GM18498 (cell line): Measurements from ENCODE around the gene APH1A.
A peak's percentile ranks its signal among the peaks of the same experiment; 100 is the strongest.
"Not testable (repeated sequence)": the region's sequence is repeated elsewhere in the genome, so short reads cannot be mapped to it uniquely, and the experiment has no call there.

ENCODE experiments used
- ATAC-seq: cut with Tn5 transposase; IDR thresholded peaks from one replicate; pipeline ENCODE4 v1.9.1; 2021; ENCODE audit warnings: mild to moderate bottlenecking, moderate library complexity; ENCODE audit not compliant: unreplicated experiment

Gene APH1A

DNA sequence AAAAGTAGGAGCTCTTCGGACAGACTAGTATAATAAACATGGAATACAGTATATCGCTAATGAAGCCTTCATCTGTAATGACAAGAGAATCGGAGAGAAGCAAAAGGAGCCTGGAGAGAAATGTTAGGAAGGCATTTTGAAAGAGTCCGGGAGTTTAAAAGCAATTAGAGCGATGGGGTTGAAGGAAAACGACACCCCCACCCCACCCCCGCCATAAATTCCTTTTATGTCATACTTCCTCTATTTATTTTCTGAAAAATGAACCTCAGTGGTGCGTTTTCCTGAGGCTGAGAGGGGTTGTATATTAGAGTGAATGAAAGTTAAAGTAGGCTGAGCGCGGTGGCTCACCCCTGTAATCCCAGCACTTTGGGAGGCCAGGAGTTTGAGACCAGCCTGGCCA, 635 bp upstream of the APH1A start:
- ATAC-seq, result no peak

DNA sequence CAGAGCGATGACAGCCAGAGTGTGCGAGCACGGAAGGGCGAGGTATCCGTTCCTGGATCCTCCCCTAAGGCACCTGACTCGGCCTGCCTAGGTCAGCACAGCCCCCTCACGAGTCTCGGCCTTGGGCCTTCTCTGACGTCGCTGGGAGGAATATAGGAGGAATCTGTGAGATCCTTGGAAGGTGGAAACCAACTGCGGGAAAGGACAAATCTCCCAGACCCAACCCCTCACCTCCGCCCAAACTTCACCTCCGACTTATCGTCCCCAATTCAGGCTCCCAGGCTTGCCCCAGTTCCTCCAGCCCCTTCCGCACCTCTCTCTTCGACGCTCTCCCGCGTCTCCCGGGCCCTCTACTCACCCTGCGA, 494 bp downstream of the APH1A start:
- peak; percentile 29 for ATAC-seq

DNA sequence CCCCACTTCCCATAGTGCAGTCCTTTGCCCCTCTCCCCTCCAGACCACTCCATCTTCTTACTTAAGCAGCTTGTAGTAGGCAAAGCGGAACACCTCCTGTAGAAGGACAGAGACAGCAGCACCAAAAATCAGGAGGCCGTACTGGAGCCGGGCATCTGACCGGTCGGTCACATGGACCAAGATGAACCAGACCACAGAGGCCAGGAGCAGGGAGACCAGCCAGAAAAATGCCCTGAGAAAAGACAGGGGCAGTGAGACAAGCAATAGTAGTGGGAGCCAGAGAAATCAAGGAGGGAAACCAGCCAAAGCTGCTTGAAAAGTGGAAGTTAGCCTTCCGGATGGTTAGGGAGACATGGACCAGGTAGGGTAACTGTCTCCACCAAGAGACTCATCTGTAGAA, 920 bp downstream of the APH1A start:
- ATAC-seq, result no peak

DNA sequence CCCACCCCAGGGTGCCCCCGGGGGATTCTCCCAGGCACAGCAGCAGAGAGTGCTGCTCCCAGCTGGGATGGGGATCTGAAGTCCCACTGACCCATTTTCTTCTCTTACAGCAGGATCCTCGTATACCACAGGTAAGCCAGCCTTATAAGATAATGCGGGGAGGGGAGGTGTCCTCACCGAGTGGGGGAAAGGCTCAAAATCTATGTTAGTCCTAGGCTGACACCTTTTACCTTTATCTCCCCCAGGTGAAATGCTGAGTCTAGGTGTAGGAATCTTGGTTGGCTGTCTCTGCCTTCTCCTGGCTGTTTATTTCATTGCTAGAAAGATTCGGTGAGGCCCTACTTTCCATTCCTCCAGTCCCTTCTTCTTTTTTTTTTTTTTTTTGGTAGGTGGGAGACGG, 5.3 kb downstream of the APH1A start:
- ATAC-seq, result no peak

DNA sequence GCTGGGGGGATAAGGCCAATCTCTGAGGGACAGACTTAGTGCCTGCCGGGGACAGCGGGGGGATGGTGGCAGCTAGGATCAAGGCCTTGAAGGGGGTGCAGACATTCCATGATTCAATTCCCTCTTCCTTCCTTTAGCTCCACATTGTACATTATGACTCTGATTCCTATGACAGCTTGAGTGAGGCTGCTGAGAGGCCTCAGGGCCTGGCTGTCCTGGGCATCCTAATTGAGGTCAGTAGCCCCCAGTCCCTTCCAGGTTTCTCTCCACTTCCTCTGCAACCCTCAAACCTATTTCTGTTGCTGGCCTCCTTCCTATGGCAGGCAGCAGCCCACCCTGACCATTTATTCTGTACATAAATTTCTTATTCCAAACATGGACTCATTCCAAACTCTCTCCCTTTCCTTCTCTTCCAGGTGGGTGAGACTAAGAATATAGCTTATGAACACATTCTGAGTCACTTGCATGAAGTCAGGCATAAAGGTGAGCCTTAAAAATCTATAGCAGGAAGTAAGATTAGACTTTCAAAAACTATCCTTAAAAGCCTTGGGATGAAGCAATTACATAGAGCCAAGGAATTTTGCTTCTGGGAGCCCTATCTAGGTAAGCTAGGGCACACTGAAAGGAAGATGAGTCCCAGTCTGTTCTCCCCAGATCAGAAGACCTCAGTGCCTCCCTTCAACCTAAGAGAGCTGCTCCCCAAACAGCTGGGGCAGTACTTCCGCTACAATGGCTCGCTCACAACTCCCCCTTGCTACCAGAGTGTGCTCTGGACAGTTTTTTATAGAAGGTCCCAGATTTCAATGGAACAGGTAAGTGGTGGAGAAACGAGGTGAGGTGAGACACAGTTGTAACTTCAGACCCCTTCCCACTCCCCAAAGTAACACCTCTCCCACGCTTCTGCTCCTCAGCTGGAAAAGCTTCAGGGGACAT, 6.2 kb downstream of the APH1A start:
- no peak for ATAC-seq

DNA sequence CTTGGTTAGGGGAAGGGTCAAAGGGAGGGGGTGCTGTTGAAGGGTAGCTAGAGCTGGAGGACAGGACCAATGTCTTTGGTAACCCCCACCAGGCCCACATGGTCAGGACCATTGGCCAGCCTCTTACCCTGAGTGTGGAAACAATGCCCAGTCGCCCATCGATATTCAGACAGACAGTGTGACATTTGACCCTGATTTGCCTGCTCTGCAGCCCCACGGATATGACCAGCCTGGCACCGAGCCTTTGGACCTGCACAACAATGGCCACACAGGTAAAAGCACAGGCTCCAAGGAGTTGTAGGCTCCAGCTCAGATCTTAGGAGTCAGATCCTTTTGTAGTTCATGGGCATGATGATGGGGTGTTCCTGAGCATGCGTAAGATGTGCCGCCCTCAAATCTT, 7.4 kb downstream of the APH1A start:
- no peak for ATAC-seq

DNA sequence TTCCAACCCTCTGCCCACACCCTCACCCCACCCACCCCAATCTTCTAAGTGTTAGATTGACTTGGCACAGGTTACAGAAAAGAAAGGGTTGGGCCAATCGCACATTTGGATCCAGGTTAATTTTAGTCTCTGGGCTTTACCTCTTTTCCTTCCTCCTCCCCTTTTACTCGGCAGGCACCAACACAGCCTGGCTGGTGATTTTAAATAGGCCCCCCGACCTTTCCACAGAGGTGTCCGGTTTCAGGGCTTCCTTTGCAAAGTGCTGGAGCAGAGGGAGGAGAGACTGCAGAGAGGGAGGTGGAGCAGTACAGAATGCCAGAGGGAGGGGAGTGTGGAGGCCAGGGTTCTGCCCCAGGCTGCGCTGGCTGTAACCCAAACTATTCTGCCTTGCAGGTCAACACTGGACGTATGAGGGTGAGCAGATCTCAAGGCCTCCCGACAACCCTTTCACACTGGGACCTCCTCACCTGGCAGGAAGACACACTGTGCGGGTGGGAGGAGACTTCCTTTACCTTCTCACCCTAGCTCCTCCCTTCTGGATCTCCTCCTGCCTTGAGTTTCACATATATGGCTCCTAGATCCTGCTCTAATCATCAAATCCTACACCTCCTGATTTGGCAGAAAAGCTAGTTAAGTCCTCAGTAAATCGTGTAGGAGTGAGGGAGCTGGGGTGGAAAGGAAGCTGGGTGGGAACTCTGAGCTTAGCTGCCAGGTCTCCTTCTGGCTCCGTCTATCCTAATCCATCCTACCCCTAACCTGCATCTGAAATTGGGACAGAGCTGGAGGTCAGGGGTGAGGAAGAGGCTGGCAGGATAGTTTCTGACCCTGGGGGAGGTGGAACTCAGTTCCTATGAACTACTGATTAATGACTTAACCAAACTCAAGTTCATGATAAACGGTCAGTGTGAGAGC, 8.8 kb downstream of the APH1A start:
- ATAC-seq, result no peak

DNA sequence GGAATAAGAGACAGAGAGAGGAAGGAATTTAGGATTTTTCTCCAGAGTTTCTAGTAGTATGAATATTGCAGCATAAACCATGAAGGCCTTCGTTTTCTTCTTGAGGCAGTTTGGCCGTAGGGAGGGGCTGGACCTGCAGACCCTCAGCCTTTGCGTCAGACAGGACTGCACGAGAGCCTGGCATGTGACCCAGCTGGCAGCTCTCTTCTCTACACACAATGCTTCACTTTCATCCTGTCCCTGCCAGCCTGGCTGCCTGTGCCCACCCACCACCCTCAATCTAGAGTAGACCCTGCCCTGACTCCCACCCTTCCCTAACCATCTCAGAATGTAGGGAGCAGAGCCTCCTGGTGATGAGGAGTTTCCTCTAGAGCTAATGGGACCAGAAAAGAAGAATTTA, 9.6 kb downstream of the APH1A start:
- no peak for ATAC-seq

DNA sequence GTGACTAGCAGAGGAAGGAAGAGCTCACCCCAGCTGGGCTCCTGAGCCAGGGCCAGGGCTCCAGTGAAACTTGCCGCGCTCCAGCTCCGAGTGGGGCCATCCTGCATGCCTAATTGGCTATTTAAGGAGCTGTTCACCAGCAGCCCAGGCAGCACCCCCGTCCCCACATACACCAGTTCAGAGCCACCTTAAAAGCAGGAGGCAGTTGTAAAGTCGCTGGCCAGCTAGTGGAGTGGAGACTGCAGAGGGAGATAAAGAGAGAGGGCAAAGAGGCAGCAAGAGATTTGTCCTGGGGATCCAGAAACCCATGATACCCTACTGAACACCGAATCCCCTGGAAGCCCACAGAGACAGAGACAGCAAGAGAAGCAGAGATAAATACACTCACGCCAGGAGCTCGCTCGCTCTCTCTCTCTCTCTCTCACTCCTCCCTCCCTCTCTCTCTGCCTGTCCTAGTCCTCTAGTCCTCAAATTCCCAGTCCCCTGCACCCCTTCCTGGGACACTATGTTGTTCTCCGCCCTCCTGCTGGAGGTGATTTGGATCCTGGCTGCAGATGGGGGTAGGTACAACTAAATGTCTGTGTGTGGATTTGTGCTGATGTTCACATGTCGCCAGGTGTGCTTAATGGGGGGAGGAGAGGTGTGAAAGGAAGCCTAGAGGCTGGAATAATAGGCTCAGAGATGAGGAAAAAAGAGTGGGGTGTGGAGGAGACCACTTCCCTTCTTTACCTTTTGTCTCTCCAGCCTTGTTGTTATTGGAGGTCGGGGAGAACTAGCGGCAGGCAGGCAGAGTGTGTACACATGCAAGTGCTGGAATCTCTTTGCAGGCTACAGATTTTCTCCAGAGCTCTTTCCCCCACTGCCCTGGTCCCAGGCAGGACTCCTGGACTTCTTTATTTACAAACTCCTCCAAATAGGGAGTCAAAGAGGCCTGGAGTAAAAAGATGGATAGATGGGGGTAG, 10.9 kb downstream of the APH1A start, which contains the start of gene CA14:
TSS of gene CA14 (plus strand) at position 151 of the 962 bp plus-strand sequence. CDS start at position 506, 355 bp downstream.
- no peak for ATAC-seq

DNA sequence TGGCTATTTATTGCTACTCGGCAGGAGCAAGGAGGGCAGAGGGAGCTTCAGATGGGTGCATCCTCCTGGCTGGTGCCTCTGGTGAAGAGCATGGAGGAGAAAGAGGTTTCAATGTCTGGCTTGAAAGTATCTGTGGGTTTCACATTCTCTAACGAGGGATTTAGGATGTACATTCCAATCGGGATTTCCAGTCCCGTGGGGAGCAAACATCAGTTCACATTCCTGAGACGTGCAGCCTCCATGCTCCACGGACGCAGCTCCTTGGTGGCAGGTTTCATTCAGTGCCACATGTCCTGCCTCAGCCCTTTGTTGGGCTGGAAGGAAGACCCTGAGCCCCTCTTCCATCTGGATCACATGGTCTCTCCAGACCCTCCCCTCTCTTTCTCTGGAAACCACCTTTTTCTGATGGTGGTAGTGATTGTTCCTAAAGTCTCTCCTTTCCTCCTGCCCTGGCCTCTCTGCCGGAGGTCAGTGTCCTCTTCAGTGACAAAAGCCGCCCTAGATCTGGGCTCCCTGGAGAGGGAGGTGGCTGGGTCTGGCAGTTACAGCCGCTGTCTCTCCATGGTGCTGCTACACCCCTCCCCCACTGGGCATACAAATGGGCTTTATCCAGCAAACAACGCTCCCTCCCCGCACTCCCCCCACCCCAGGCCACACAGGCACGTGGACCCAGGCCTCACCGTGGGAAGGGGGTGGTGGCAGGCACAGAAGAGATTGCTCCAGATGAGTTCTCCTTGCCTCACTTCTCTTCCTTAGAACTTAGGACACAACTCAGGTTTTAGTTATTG, 12.1 kb downstream of the APH1A start:
- ATAC-seq, result no peak

DNA sequence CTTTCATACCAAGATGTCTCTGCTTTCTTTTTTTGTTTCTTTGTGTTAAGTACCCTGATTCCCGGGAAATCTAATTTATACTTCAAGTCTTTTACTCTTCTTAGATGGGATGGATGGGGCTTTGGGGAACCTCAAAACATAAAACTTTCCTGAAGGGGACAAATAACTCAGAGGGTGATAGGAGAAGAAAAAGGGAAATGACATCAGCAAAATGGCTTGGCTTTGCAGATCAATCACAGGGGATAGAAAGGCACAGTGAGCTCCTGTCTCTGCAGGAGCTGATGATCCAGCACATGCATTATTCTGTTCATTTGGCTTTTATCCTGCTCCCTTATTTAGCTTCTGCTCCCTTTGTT, 12.6 kb downstream of the APH1A start:
- ATAC-seq, result no peak

DNA sequence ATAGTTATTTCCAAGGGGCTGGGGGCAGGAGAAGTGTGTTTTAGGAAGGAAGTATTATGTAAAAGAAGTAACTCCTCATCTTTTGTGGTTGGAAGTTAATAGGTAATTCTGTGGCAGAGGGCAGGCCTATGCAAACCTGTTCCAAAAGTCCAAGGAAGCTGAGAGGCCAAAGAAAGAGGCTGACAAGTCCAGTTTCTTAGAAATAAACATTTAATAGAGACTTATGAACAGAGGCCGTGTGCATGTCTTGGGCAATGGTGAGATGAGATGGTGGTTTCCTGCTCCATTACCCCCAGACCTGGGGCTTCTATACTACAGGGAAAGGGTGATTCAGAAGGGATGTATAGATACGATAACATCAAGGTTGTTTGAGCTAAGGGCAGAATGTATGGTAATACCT, 18.9 kb downstream of the APH1A start:
- ATAC-seq, result no peak

DNA sequence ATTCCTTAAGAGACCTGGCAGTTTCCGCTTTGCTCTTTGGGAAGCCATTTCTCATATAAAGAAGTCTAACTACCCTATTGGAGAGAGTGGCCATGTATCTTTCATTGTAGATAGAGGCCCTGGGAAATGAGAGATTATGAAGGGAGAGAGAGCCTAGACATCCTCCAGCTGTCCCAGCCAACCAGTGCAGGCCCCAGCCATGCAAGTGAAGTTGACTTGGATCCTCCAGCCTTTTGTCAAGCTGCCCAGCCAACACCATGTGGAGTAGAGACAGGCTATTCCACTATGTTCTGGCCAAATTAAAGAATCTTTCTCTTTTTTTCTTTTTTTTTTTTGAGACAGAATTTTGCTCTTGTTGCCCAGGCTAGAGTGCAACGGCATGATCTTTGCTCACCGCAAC, 25.8 kb downstream of the APH1A start:
- ATAC-seq, result no peak

DNA sequence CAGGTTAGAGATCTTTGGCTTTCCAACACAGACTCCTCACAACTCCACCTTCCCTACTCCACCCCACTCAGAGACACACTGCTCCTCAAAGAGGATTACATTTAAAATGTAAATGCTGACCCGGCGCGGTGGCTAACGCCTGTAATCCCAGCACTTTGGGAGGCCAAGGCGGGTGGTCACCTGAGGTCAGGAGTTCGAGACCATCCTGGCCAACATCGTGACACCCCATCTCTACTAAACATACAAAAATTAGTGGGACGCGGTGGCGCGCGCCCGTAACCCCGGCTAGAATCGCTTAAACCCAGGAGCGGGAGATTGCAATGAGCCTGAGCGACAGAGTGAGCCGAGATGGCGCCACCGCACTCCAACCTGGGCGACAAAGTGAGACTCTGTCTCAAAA, 31.1 kb downstream of the APH1A start:
- no peak for ATAC-seq

DNA sequence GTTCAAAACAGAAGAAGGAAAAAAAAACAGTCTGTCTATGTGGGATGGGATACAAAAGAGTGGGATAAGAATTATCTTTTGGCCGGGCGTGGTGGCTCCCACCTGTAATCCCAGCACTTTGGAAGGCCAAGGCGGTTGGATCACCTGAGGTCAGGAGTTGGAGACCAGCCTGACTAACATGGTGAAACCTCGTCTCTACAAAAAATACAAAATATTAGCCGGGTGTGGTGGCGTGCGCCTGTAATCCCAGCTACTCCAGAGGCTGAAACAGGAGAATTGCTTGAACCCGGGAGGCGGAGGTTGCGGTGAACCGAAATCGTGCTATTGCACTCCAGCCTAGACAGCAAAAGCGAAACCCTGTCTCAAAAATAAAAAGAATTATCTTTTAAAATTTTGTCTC, 31.6 kb downstream of the APH1A start:
- not testable (repeated sequence) for ATAC-seq

DNA sequence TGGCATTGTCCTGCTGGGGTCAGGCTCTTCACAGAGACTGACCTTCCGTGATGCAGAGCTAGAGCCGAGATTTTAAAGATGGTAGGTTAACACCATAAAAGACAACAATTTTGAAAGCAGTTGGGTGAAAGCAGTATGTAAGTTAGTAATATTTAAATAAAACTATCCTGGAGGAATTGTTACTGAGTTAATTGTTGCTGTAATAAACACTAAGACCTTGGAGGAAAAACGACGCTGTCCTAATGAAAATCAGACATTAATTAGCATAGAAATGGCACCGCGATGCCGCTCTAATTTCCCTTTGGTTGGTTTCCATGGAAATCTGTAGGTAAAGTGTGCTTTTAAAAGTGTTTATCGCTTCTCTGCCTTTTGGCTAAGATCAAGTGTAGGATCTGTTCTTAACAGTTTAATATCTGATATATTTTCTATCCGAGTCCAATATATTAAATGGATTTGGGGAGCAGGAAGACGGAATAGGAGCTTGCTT, 32.2 kb downstream of the APH1A start:
- ATAC-seq, result no peak

DNA sequence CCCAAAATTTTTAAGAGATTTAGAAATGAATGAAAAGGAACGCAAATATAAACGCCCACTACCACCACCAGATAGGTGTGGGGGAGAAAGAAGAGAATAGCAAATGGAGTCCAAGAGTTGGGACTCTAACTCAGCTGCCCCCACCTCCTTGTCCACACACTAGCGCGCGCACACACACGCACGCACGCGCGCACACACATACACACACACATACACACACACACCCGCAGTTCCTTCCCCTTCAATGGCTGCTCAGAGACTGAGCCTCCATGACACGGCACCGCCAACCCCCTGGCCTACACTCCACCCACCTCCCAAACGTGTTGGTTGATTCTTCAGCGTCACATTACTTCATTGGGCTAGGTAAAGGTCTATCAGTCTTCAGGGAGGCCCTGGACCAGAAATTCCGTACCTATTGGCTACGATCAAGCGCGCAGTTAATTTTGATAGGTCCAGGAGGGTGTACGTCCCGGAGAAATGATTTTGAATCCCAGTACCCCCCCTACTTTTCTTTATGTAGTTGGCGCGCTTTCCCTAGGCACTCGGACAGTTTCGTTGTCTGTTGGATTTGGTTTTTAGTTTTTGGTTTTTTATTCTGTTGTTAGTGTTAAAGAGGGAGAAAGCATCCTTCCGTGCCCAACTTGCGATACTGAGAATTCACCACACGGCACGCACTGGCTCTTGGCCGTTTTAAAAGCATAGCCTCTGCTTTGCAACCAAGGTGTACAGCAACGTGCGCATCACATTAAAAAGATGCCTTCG, 32.8 kb downstream of the APH1A start, which contains the start of gene ANP32E:
TSS of gene ANP32E (minus strand) at position 261 of the 762 bp plus-strand sequence. CDS start 326 bp downstream, outside the sequence.
- ATAC-seq, result peak; percentile 90

DNA sequence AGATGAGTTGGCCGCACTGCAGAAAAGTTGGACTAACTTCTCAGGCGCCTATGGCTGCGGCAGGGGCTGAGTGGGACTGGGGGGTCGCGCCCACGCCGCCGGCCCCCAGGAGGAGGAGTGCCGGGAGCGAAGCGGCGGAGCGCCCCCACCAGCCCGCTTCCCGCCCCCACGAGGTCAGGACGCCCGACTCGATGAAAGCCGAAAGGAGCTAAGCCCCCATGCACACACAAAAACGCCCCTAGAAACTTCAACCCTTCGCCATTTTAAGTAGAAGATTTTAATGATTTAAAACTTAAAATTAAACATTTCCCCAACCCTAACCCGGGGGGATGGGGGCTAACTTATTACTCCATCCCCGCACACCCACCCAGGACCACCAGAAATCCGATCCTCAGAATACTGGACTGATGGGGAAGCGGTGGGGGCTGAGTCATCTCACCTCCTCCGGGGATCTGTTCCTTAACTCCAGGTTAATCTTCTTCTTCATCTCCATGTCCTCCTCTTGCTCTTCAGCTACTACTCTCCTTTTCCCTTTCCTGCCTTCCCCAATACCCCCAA, 33.4 kb downstream of the APH1A start:
- ATAC-seq, result peak; percentile 3
